Medulla oblongata (tissue), 1 donor: ENCODE measurements around the gene MCOLN1.
A peak's percentile ranks its signal among the peaks of the same experiment; 100 is the strongest.

Experiments
- DNase-seq: peaks from one replicate; pipeline ENCODE4 v3.0.0-alpha.2; 2015; ENCODE audit errors: extremely low spot score

The MCOLN1 gene

DNA sequence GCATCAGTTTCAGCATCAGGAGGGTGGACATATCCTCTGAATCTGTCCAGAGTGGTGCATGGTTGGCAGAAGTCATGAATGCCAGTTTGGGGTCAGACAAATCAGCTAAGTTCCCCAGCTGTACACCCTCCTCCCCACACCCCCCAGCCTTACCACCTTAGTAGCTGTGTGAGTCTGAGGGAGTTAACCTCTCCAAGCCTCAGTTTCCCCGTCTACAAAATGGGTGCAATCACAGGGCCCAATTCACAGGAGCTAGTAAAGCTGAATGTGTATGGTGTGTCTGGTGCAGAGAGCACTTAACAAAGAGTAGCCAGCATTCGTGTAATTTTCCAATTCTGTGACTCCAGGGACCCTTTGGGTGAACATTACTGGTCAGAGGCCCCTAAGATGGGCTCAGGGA is 19.9 kb upstream of the MCOLN1 start:
- DNase-seq: no peak

DNA sequence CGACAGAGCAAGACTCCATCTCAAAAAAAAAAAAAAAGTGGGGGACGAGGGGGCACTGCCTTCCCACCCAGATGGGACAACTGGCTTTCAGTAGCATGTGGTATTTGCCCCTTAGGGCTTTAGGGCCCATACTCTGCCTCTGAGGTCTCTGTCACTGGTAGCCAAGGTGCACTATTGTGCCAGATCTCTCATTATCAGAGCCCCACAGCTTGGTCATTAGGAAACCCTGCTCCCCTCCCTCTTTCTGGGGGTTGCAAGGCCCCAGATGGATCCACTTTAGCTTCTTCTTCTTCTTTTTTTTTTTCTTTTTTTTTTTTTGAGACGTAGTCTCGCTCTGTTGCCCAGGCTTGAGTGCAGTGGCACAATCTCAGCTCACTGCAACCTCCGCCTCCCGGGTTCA is 17.7 kb upstream of the MCOLN1 start:
- no peak for DNase-seq

DNA sequence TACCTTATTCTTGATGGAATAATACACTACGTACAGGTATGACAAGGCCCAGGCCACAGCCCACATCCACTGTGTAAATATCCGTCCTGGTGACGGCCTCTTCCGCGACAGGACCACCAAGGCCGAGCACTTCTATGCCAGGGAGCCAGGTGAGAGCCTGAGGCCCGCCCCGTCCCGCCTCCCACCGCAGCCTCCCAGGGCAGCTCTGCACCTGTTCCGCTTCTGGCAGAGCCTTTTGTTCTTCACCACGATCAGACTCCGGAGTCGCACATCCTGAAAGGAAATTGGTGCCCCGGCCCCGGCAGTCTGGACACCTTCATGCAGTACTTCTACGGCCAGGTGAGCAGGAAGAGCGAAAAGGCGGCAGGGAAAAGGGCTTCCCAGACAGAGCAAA is 17.1 kb upstream of the MCOLN1 start:
- no peak for DNase-seq

DNA sequence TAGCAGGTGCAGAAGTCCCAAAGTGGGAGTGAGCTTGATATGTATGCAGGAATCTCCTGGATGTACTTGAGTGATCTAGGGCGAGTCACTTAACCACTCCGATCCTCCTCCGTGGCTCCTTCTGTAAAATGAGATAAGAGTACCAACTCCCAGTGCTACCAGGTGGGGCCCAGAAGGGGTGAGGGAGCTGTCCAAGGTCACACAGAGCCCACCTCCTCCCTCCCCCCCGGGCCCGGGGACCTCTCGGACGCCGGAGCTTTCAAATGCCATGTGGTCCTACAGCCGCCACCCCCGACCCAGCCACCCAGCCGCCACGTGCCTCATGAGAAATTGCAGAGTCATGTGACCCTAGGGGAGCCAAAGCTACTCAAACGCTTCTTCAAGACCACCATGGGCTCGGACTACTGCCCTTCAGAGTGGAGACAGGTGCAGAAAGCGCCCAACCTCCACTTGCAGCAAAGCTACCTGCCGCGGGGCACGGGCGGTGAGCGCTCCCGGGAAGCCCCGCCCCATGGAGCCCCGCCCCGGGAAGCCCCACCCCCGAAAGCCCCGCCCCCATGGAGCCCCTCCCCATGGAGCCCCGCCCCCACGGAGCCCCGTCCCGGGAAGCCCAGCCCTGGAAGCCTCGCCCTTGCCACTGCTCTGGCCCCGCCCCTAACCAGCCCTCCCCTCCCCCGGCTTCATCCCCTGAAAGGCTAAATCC is 16.6 kb upstream of the MCOLN1 start:
- no peak for DNase-seq

DNA sequence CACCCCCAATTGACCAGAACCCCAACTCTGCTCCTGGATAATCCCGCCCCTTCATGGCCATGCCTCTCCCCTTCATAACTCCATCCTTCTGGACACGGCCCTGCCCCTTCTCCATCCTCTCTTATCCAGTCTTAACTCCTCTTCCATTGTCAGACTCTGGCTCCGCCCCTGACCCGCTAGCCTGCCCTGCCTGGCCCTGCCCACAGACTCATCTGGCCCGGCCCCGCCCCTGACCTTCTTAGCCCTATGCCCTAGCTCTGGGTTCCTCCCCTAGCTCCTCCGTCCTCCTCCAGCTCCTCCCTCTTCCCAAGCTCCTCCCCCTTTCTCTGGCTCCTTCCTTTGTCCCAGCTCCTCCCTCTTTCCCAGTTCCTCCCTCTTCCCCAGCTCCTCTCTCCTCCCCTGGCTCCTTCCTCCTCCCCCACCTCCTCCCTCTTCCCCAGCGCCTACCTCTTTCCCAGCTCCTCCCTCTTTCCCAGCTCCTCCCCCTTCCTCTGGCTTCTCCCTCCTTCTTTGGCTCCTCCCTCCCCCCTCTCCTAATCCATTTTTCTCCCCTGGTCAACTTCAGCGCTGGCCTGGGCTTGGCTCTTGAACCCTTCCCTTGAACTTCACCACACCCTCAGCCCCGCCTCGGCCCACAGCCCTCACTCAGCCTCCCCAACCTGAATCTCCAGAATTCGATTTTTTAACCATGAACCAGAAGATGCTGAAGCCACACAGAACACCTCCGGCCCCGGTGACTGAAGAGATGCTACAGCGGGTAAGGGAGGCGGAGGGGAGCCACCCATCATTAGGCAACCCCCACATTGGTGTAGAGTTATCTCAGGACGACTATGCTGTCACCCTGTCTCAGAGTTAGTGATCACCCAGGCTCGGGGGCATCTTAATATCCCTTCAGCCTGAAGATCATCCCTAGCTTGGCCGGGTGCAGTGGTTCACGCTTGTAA is 15.8 kb upstream of the MCOLN1 start:
- DNase-seq: no peak

DNA sequence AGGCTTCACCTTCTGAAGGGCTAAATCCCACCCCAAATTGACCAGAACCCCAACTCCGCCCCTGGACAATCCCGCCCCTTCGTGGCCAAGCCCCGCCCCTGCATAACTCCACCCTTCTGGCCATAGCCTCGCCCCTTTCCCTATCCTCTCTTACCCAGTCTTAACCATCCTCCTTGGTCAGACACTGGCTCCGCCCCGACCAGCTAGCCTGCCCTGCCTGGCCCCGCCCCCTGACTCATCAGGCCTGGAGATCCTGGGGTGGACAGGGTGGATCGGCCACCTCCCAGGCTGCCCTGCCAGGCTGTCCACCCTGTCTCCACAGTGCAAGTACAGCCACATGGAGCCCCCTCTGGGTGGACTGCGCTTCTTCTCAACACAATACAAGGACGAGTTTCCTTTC is 14.5 kb upstream of the MCOLN1 start:
- no peak for DNase-seq

DNA sequence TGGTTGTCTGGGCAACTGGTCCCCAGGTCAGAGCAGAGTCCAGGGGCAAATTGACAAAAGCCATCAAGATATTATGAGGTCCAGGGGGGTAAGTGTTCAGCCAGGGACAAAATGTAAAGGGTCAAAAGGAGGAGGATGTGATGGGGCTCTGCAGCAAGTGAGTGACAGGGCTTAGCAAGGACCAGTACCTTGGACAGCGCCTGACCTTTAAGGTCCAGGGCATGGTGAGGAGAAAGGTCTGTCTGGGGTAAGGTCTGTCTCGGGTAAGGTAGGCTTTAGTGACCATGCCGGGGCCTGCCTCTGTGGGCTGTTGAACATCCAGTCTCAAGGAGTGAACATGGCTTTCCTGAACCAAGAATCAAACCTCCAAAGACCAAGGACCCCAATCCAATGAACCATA is 12.8 kb upstream of the MCOLN1 start:
- DNase-seq: no peak

DNA sequence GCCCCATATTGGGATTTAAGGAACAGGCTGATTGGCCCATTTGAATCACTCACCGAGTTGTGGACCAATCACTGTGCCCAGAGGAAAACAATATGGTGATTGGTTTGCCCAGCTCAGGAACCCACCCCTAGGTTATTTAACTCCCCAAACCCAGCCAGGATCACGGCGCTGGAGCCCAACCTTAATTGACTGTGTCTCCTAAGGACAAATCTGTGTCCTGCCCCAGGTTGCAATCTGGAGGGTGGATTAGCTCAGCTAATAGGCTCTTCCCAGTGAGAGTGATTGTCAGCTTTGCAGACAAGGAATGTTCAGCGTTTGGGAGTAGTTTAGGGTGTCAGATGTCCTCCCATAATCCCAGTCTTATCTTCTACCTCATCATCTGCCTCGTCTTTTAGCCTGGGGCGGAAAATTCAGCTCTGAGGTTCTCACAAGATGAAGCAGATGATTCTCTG is 10.0 kb upstream of the MCOLN1 start:
- DNase-seq: no peak

DNA sequence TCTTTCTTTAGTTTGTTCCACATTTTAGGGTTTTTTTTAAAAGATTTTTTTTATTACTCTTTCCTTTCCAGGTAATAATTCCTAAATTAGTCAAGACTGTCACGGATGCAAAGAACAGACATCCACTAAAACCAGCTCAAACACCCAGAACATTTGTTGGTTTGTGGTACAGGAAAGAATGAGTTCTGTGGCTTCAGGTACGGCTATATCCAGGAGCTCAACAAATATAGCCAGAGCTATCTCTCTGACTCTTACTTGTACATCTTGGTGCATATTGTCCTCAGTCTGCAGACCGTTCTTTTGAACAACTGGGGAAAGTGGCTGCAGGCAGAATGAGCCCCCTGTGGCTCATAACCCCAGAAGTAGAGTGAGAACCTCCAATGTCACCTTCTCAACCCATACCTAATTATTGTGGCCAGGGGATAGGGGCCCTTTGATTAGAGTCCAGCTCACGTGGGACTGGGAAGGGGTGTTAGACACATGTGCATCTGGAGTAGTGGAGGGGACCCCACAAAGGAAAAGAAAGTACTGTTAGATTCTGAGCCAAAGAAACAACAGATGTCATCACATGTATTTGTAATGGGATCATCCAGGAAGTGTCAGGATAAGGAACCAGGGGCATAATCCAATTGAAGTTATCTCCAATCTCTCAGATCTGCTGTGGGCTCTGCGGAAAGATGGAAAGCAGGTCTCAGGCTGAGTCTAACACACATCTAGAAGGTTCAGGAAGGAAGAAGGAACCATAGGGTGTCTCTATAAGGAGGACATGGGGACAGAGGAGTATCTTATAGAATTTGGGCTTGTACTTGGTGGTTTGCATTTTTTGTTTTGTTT is 8.4 kb upstream of the MCOLN1 start:
- no peak for DNase-seq

DNA sequence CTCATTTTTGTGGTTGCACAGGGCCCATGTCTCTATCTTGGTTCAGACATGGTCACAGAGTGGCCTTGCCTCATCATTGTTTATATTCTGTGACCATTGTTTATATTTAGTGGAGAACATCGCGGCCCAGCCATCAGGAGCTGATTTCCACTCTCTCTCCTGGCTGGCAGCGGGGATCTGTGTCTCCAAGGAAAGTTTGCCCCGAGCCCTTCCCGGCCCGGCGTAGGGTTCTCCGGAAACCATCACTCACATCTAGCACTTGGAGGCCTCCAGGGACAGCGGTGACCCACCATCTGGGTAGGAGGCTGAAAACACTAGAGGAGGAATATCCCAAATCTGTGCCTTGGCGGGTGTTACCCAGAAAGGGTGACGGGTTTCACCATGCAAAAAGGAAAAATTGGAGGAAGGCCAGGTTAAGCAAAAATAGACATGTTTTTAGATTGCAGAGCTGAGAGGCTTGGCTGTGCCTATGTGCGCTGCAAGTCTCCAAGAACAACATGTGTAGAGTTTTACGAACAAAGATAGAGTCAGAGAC is 7.2 kb upstream of the MCOLN1 start:
- peak; percentile 19 for DNase-seq

DNA sequence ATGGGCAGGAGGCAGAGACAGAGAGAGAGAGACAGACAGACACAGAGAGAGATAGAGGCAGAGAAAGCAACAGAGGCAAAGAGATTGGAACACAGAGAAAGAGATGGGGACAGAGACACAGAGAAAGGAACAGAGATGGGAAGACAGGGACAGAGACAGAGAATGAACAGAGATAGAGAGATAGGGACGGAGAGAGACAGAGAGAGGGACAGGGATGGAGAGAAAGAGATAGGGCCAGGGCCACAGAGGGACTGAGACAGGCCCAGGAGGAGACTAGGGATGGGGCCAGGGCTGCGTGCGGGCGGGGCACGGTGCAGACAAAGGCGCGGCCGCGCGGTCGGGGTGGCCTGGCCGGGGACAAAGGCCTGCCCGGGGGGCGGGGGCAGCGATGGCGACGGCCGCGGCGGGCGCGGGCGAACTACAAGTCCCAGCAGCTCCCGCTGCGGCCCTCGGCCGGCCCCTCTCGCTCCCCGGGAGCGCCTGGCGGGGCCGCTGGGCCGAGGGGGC is 6.7 kb upstream of the MCOLN1 start, which contains the start of gene ZNF358:
ZNF358 (plus strand) TSS at position 459 of the 507 bp plus-strand sequence. CDS start 3,140 bp downstream, outside the sequence.
- peak; percentile 72 for DNase-seq

DNA sequence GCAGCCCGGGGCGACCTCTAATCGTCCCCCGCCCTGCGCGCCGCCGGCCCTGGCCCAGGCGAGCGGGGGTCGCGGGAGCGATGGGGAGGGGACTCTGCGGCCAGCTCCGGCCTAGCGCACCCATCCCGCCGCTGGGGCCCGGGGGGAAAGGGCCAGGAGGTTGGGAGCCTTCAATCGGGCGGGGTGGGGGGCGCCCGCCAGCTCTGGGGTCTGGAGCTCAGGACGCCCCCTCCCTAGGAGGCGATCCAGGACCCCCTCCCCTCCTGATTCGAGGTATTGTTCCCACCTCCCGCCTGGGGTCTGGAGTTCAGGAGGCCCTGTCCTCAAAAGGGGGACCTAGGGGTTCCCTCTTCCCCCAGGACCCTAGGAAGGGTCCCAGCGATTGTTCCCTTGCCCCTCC is 6.1 kb upstream of the MCOLN1 start:
- DNase-seq: no peak

DNA sequence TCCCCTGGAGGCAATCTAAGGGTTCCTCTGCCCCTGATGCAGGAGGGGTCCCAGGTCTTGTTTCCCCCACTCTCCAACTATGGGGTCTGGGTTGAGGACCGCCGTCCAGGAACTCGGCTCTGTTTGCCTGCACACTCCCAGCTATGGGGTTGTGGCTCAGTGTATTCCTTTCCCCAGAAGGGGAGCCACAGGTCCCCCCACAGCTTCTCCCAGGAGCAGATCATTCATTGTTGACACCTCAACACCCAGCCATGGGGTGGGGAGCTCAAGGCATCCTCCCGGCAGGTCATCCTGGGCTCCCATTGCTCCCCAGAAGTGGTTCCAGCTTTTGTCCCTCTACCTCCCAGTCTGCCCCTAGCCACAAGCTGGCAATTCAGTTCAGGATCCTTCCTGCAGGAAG is 5.5 kb upstream of the MCOLN1 start:
- DNase-seq: no peak

DNA sequence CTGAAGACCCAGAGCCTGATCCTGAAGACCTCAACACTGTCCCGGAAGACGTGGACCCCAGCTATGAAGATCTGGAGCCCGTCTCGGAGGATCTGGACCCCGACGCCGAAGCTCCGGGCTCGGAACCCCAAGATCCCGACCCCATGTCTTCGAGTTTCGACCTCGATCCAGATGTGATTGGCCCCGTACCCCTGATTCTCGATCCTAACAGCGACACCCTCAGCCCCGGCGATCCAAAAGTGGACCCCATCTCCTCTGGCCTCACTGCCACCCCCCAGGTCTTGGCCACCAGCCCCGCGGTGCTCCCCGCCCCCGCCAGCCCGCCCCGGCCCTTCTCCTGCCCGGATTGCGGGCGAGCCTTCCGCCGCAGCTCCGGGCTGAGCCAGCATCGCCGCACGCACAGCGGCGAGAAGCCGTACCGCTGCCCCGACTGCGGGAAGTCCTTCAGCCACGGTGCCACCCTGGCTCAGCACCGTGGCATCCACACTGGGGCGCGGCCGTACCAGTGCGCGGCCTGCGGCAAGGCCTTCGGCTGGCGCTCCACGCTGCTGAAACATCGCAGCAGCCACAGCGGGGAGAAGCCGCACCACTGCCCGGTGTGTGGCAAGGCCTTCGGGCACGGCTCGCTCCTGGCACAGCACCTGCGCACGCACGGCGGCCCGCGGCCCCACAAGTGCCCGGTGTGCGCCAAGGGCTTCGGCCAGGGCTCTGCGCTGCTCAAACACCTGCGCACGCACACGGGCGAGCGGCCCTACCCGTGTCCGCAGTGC is 2.9 kb upstream of the MCOLN1 start:
- no peak for DNase-seq

DNA sequence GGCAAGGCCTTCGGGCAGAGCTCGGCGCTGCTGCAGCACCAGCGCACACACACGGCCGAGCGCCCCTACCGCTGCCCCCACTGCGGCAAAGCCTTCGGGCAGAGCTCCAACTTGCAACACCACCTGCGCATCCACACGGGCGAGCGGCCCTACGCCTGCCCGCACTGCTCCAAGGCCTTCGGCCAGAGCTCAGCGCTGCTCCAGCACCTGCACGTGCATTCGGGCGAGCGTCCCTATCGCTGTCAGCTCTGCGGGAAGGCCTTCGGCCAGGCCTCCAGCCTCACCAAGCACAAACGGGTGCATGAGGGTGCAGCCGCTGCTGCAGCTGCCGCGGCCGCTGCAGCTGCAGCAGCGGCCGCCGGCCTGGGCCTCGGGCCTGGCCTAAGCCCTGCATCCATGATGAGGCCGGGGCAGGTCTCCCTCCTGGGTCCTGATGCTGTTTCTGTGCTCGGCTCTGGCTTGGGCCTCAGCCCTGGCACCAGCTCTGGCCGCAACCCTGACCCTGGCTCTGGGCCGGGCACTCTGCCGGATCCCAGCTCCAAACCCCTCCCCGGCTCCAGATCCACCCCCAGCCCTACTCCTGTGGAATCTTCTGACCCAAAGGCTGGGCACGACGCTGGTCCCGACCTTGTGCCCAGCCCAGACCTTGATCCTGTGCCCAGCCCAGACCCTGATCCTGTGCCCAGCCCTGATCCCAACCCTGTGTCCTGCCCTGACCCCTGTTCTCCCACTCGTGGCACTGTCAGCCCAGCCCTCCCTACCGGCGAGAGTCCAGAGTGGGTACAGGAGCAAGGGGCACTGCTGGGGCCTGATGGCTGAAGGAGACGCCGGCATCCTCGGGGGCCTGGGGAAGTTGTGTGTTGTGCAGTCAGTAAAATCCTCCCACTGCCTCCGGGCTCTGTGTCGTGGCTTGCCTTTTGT is 2.0 kb upstream of the MCOLN1 start:
- DNase-seq: peak; percentile 57

DNA sequence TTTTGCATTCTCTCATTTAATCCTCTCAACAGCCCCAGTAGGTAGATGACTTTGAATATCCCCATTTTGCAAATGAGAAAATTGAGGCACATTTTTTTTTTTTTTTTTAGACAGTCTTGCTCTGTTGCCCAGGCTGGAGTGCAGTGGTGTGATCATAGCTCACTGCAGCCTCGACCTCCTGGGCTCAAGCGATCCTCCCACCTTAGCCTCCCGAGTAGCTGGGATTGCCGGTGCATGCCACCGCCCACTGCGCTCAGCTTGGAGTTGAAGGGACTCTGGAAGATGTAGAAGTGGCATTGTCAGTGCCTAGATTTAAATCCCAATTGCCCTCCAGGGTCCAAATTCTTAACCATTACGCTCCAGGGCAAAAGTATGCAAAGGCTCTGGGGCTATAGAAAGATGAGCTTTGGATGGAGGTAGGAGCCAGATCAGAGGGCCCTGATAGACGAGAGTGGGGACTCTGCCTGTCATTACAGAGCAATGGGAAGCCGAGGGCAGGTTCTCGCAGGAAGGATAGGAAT is 813 bp upstream of the MCOLN1 start:
- DNase-seq: no peak

DNA sequence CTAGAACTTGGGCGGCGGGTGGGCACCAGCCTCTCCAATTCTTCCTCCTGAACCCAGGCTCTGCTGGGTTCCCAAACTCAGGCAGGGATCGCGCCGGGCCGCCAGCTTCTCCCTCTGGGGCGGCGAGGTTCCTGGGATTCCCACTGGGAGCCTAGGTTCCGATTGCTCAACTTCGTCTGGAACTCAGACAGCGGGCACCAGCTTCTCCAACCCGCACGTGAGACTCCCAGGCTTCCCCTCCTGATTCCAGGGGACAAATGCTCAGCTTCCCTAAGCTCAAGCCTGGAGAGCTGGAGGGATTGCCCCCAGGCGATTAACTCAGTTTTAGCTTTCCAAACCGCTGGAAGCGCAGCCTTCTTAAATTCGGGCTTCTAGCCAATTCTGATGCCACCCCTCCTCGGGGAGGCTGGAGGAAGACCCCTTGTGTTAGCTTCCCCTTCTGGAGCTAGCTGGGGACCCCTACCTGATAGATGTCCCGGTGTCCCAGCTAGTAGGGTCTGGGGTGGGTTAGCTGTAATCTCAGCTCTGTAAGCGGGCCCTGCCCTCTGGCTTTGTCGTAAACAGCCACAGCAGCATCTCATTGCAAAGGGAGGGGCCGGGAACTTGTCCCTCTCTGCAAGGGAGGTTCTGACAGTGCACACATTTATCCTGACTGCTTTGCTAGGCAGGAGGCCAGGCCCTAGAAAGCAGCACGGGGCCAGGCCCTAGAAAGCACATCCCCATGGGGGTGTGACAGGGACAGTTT is 671 bp downstream of the MCOLN1 start:
- DNase-seq: no peak

DNA sequence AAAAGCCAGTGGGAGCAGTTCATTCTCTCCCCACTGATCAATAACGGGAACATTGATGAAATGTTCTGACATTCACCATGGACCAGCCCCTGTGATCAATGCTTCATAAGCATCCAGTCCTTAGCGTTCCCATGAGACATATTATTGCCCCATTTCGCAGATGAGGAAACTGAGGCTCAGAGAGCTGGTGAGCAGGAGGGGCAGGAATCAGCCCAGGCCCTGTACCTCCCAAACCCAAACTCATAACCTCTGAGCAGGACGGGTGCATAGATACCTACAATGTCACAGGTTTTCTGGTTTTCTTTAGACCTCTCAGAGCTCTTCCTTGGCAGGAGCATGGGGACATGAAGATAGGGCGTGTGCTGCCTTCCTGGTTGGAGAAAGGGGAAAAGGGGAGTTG is 2.1 kb downstream of the MCOLN1 start:
- DNase-seq: no peak
